ENCODE measurements around the gene CAMK2G. TPM values are rescaled to one million over a fixed set of nuclear protein-coding genes. Genes with fewer than 3 reads are reported as not detected.
"Not testable (repeated sequence)": the region's sequence is repeated elsewhere in the genome, so short reads cannot be mapped to it uniquely, and the experiment has no call there.

CAMK2G gene
- total RNA-seq, 1 donor from 2014 or later, result 27.9 TPM

GRCh38 chr10:73902351-73902750 lies 28.0 kb upstream of the CAMK2G start:
- no peak for DNase-seq

GRCh38 chr10:73901261-73901660 lies 26.9 kb upstream of the CAMK2G start:
- no peak for DNase-seq

- DNase-seq, result no peak
Measured at GRCh38 chr10:73900064-73900463, 25.7 kb upstream of the CAMK2G start.

GRCh38 chr10:73899423-73899822 lies 25.1 kb upstream of the CAMK2G start:
- DNase-seq, result peak; percentile 88

GRCh38 chr10:73898730-73899410 lies 24.5 kb upstream of the CAMK2G start:
- DNase-seq, result no peak

- DNase-seq, result no peak
Measured at GRCh38 chr10:73897693-73898092, 23.3 kb upstream of the CAMK2G start.

- DNase-seq, result not testable (repeated sequence)
Measured at GRCh38 chr10:73895381-73895780, 21.0 kb upstream of the CAMK2G start.

GRCh38 chr10:73894245-73894971 lies 20.1 kb upstream of the CAMK2G start:
- DNase-seq, result peak; percentile 95

- DNase-seq, result no peak
Measured at GRCh38 chr10:73893426-73893825, 19.1 kb upstream of the CAMK2G start.

- DNase-seq, result no peak
Measured at GRCh38 chr10:73892310-73893030, 18.1 kb upstream of the CAMK2G start.

GRCh38 chr10:73891540-73891939 lies 17.2 kb upstream of the CAMK2G start:
- DNase-seq, result no peak

GRCh38 chr10:73890830-73891229 lies 16.5 kb upstream of the CAMK2G start:
- not testable (repeated sequence) for DNase-seq

GRCh38 chr10:73890261-73890660 lies 15.9 kb upstream of the CAMK2G start:
- no peak for DNase-seq

- not testable (repeated sequence) for DNase-seq
Measured at GRCh38 chr10:73889416-73889815, 15.1 kb upstream of the CAMK2G start.

GRCh38 chr10:73889014-73889413 lies 14.7 kb upstream of the CAMK2G start:
- no peak for DNase-seq

GRCh38 chr10:73888514-73888913 lies 14.2 kb upstream of the CAMK2G start:
- no peak for DNase-seq

- peak; percentile 74 for DNase-seq
Measured at GRCh38 chr10:73887294-73888039, 13.1 kb upstream of the CAMK2G start.

- DNase-seq, result no peak
Measured at GRCh38 chr10:73886661-73887293, 12.4 kb upstream of the CAMK2G start.

GRCh38 chr10:73886085-73886529 lies 11.8 kb upstream of the CAMK2G start:
- DNase-seq, result peak; percentile 90

- DNase-seq, result no peak
Measured at GRCh38 chr10:73884017-73884416, 9.7 kb upstream of the CAMK2G start.

GRCh38 chr10:73881221-73881919 lies 7.0 kb upstream of the CAMK2G start:
- DNase-seq, result no peak

Data from dermis blood vessel endothelial cell (primary cell).